Measurements from ENCODE around the gene ATP5PB.

Gene ATP5PB

DNA sequence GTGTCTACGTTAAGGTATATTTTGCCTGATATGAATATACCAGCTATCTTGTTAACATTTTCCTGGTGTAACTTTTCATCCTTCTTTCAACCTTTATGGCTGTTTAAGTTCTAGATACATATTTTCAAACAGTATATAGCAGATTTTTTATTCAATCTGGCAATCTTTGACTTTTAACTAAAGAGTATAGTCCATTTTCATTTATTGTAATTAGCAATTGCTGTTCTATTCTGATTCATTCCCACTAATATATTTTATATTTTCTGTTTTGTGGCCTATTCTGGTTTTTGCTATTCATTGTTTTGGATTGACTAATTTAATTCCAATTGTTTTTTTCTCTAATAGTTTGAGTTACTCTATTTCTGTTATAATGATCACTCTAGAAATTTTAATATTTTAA, 17.2 kb downstream of the ATP5PB start:
- no peak for TF ChIP-seq PPARA (CRISPR knock-in tag; IDR thresholded peaks at IDR 0.05; ENCODE audit: borderline replicate concordance)
- TF ChIP-seq, protein P1, sequence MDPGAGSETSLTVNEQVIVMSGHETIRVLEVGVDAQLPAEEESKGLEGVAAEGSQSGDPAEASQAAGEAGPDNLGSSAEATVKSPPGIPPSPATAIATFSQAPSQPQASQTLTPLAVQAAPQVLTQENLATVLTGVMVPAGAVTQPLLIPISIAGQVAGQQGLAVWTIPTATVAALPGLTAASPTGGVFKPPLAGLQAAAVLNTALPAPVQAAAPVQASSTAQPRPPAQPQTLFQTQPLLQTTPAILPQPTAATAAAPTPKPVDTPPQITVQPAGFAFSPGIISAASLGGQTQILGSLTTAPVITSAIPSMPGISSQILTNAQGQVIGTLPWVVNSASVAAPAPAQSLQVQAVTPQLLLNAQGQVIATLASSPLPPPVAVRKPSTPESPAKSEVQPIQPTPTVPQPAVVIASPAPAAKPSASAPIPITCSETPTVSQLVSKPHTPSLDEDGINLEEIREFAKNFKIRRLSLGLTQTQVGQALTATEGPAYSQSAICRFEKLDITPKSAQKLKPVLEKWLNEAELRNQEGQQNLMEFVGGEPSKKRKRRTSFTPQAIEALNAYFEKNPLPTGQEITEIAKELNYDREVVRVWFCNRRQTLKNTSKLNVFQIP (CRISPR knock-in tag; IDR thresholded peaks at IDR 0.05; ENCODE audit: borderline replicate concordance, low read depth): no peak
- TF ChIP-seq ZNF565 (CRISPR knock-in tag; conservative IDR thresholded peaks at IDR 0.05; ENCODE audit: low read depth): no peak
- TF ChIP-seq ARNTL (CRISPR knock-in tag; IDR thresholded peaks at IDR 0.05; ENCODE audit: borderline replicate concordance, low read depth): no peak
- TF ChIP-seq, protein P2, sequence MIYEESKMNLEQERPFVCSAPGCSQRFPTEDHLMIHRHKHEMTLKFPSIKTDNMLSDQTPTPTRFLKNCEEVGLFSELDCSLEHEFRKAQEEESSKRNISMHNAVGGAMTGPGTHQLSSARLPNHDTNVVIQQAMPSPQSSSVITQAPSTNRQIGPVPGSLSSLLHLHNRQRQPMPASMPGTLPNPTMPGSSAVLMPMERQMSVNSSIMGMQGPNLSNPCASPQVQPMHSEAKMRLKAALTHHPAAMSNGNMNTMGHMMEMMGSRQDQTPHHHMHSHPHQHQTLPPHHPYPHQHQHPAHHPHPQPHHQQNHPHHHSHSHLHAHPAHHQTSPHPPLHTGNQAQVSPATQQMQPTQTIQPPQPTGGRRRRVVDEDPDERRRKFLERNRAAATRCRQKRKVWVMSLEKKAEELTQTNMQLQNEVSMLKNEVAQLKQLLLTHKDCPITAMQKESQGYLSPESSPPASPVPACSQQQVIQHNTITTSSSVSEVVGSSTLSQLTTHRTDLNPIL (CRISPR knock-in tag; IDR thresholded peaks at IDR 0.05; ENCODE audit: low read depth): no peak
- TF ChIP-seq, protein P3, sequence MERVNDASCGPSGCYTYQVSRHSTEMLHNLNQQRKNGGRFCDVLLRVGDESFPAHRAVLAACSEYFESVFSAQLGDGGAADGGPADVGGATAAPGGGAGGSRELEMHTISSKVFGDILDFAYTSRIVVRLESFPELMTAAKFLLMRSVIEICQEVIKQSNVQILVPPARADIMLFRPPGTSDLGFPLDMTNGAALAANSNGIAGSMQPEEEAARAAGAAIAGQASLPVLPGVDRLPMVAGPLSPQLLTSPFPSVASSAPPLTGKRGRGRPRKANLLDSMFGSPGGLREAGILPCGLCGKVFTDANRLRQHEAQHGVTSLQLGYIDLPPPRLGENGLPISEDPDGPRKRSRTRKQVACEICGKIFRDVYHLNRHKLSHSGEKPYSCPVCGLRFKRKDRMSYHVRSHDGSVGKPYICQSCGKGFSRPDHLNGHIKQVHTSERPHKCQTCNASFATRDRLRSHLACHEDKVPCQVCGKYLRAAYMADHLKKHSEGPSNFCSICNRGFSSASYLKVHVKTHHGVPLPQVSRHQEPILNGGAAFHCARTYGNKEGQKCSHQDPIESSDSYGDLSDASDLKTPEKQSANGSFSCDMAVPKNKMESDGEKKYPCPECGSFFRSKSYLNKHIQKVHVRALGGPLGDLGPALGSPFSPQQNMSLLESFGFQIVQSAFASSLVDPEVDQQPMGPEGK (CRISPR knock-in tag; IDR thresholded peaks at IDR 0.05; ENCODE audit: borderline replicate concordance): no peak
- no peak for TF ChIP-seq RARB (CRISPR knock-in tag; IDR thresholded peaks at IDR 0.05)
- no peak for TF ChIP-seq ISL1 (CRISPR knock-in tag; IDR thresholded peaks at IDR 0.05)
- TF ChIP-seq, protein P4, sequence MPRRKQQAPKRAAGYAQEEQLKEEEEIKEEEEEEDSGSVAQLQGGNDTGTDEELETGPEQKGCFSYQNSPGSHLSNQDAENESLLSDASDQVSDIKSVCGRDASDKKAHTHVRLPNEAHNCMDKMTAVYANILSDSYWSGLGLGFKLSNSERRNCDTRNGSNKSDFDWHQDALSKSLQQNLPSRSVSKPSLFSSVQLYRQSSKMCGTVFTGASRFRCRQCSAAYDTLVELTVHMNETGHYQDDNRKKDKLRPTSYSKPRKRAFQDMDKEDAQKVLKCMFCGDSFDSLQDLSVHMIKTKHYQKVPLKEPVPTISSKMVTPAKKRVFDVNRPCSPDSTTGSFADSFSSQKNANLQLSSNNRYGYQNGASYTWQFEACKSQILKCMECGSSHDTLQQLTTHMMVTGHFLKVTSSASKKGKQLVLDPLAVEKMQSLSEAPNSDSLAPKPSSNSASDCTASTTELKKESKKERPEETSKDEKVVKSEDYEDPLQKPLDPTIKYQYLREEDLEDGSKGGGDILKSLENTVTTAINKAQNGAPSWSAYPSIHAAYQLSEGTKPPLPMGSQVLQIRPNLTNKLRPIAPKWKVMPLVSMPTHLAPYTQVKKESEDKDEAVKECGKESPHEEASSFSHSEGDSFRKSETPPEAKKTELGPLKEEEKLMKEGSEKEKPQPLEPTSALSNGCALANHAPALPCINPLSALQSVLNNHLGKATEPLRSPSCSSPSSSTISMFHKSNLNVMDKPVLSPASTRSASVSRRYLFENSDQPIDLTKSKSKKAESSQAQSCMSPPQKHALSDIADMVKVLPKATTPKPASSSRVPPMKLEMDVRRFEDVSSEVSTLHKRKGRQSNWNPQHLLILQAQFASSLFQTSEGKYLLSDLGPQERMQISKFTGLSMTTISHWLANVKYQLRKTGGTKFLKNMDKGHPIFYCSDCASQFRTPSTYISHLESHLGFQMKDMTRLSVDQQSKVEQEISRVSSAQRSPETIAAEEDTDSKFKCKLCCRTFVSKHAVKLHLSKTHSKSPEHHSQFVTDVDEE (CRISPR knock-in tag; IDR thresholded peaks at IDR 0.05): no peak
- no peak for TF ChIP-seq ZNF70 (CRISPR knock-in tag; IDR thresholded peaks at IDR 0.05)
- no peak for TF ChIP-seq TCF4 (CRISPR knock-in tag; IDR thresholded peaks at IDR 0.05; ENCODE audit: borderline replicate concordance)
- no peak for TF ChIP-seq SNAI2 (CRISPR knock-in tag; IDR thresholded peaks at IDR 0.05)
- TF ChIP-seq GLIS3 (CRISPR knock-in tag; IDR thresholded peaks at IDR 0.05): no peak
- no peak for TF ChIP-seq TOX (CRISPR knock-in tag; IDR thresholded peaks at IDR 0.05; ENCODE audit: borderline replicate concordance)
- TF ChIP-seq, protein P5, sequence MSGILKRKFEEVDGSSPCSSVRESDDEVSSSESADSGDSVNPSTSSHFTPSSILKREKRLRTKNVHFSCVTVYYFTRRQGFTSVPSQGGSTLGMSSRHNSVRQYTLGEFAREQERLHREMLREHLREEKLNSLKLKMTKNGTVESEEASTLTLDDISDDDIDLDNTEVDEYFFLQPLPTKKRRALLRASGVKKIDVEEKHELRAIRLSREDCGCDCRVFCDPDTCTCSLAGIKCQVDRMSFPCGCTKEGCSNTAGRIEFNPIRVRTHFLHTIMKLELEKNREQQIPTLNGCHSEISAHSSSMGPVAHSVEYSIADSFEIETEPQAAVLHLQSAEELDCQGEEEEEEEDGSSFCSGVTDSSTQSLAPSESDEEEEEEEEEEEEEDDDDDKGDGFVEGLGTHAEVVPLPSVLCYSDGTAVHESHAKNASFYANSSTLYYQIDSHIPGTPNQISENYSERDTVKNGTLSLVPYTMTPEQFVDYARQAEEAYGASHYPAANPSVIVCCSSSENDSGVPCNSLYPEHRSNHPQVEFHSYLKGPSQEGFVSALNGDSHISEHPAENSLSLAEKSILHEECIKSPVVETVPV (CRISPR knock-in tag; IDR thresholded peaks at IDR 0.05): no peak
- no peak for ATAC-seq

DNA sequence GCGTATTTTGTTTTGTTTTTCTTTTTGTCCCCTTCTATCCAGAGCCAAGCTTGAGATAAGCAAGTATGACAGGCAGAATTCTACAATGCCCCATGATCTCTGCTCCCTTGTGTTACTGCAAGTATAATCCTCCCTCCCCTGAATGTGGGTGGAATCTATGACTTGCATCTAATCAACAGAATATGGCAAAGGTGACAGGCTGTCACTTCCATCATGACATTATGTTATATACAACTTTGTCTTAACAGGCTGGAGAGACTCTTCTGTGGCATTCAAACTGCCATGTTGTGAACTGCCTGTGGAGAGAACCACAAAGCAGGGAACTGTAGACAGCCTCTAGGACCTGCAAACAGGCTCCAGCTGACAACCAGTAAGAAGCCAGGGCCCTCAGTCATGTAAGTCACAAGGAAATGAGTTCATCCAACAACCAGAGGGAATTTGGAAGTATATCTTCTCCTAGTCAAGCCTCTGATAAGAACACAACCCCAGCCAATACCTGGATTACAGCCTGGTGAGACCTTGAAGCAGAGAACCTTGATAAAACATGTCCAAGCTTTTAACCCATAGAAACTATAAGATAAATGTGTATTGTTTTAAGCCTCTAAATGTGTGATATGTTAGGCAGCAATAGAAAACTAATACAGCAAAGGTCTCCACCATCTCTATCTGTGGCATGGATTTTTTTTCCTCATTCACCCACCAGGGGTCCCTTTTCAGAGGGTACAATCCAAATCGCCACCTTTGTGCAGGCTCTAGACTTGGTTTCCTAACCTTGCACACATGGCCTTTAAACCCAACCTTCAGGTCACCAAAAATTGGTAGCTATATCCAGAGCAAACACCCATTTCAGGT, 18.8 kb downstream of the ATP5PB start:
- ATAC-seq: no peak
- TF ChIP-seq RARB (CRISPR knock-in tag; IDR thresholded peaks at IDR 0.05): no peak

DNA sequence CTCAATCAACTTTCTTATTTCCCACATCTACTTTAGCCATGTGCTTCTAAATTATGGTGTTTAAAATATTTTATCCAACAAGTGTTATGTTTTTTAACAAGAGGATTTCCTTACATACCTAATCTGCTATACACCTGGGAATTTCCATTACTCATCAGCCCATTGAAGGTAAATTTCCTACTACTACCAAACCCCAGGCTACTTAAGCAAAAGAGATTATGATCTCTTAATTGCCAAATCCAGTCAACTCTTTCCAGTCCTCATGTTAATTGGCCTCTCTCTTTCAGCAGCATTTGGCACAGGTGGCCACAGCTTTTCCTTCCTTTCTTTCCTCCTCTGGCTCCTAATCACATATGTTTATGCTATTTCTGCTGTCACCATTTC, 19.4 kb downstream of the ATP5PB start:
- ATAC-seq: no peak
- TF ChIP-seq ZNF70 (CRISPR knock-in tag; IDR thresholded peaks at IDR 0.05) (no peak), ZC3H10 (CRISPR knock-in tag; IDR thresholded peaks at IDR 0.05) (no peak), ARNTL (CRISPR knock-in tag; IDR thresholded peaks at IDR 0.05; ENCODE audit: borderline replicate concordance, low read depth) (no peak), SNAI2 (CRISPR knock-in tag; IDR thresholded peaks at IDR 0.05) (no peak)
- TF ChIP-seq, protein P3 (CRISPR knock-in tag; IDR thresholded peaks at IDR 0.05; ENCODE audit: borderline replicate concordance): no peak
